Measurements from ENCODE around the gene CAMTA1. TPM values are rescaled to one million over a fixed set of nuclear protein-coding genes. Genes with fewer than 3 reads are reported as not detected.

CAMTA1 gene
- polyA plus RNA-seq, 1 donor (not counting 4 experiments of a cell fraction or from before 2014, with no cell fraction given), result 51.4 TPM

- no peak for FAIRE-seq
- dilution Hi-C loops (cut with MboI; ENCODE audit: extremely low pct_ligation_motif_present, low sequenced_read_pairs), result no loop called here
- peaks cover 5% of the 10 kb centered on the region for H3K4me1 ChIP-seq (ENCODE audit: control insufficient read depth, extremely low read depth, insufficient read depth, low read length)
These were observed 1020.2 kb downstream of the CAMTA1 start for GRCh38 chr1:7805460-7805859.

DNA sequence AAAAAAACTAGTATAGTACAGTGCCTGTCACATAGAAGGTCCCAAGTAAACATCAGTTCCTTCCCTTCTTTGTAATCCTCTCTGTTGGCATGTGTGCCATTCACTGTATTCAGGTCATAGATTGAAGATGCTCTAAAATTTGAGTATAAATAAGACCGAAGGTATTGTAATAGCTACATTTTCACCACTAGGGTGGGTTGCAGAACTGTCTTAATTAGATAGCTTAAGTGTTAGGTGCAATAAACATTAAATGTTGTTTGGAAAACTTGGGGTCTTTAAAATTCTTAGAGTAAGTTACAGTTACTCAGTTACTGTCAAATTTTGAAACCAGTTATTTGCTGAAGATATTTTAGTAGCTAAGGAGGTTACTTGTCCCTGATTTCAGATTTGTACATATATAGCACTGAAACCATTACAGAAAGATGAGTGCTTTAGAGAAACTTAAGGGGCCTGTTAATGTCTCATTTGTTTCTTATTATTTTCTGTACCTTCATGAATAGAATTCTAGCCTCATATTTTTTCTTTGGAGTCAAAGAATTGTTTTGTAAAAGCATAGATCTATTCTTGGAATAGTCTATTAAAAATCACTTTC is 1023.1 kb downstream of the CAMTA1 start:
- Histone ChIP-seq H4K20me1 (ENCODE audit: control insufficient read depth, extremely low read depth, insufficient read depth, low read length) (no peaks in the 10 kb centered on the region), H3K27ac (ENCODE audit: control insufficient read depth, insufficient read depth, low read length) (no peak overlapping the region), H3K9ac (ENCODE audit: control insufficient read depth, extremely low read depth, insufficient read depth, low read length) (no peak overlapping the region), H3K4me3 (ENCODE audit: control insufficient read depth in 2 of 3, extremely low read depth in 1 of 3, insufficient read depth in 2 of 3, low read depth in 1 of 3, low read length in 3 of 3) (no peak overlapping the region), H3K9me3 (ENCODE audit: control insufficient read depth, low read depth, low read length) (no peaks in the 10 kb centered on the region), H3K79me2 (ENCODE audit: control insufficient read depth, insufficient read depth, low read length) (no peaks in the 10 kb centered on the region), H3K36me3 (ENCODE audit: control insufficient read depth in 2 of 2, extremely low read depth in 1 of 2, insufficient read depth in 2 of 2, low read length in 2 of 2) (peaks cover 8 to 10% of the 10 kb centered on the region in 2 experiments), H3K4me2 (ENCODE audit: control insufficient read depth, extremely low read depth, insufficient read depth, low read depth, low read length) (no peak overlapping the region), H3K27me3 (ENCODE audit: control insufficient read depth, extremely low read depth, insufficient read depth, low read length) (no peaks in the 10 kb centered on the region), H2AFZ (ENCODE audit: control insufficient read depth, low read length) (no peak overlapping the region), H3K9me1 (ENCODE audit: control insufficient read depth, extremely low read depth, insufficient read depth, low read length) (no peaks in the 10 kb centered on the region), H3K4me1 (ENCODE audit: control insufficient read depth, extremely low read depth, insufficient read depth, low read length) (peaks cover 5% of the 10 kb centered on the region)
- TF ChIP-seq EZH2 (IDR thresholded peaks at IDR 0.05; ENCODE audit: low read length) (no peak), CTCF (optimal IDR thresholded peaks at IDR 0.05 in 1 of 3, IDR thresholded peaks at IDR 0.05 in 1 of 3, conservative IDR thresholded peaks at IDR 0.05 in 1 of 3; ENCODE audit: extremely low read depth in 1 of 3, insufficient read depth in 2 of 3, low read length in 3 of 3) (peak in 2 of 3 experiments; percentile 16 to 52)
- no peak for DNase-seq (ENCODE audit: low read depth, low spot score)
- FAIRE-seq, result no peak
- dilution Hi-C loops (cut with MboI; ENCODE audit: extremely low pct_ligation_motif_present, low sequenced_read_pairs), result no loop called here

More at GRCh38 chr1:7805460-7805859, 1020.2 kb downstream of the CAMTA1 start:
- H3K9me3 ChIP-seq (ENCODE audit: control insufficient read depth, low read depth, low read length), result no peaks in the 10 kb centered on the region
- no peak overlapping the region for H3K27ac ChIP-seq (ENCODE audit: control insufficient read depth, insufficient read depth, low read length)
- no peaks in the 10 kb centered on the region for H3K79me2 ChIP-seq (ENCODE audit: control insufficient read depth, insufficient read depth, low read length)
- no peaks in the 10 kb centered on the region for H3K27me3 ChIP-seq (ENCODE audit: control insufficient read depth, extremely low read depth, insufficient read depth, low read length)
- no peak overlapping the region for H3K4me3 ChIP-seq (ENCODE audit: control insufficient read depth in 2 of 3, extremely low read depth in 1 of 3, insufficient read depth in 2 of 3, low read depth in 1 of 3, low read length in 3 of 3)
- no peak overlapping the region for H3K4me2 ChIP-seq (ENCODE audit: control insufficient read depth, extremely low read depth, insufficient read depth, low read depth, low read length)
- no peak for TF ChIP-seq CTCF (optimal IDR thresholded peaks at IDR 0.05 in 1 of 3, IDR thresholded peaks at IDR 0.05 in 1 of 3, conservative IDR thresholded peaks at IDR 0.05 in 1 of 3; ENCODE audit: extremely low read depth in 1 of 3, insufficient read depth in 2 of 3, low read length in 3 of 3)
- TF ChIP-seq EZH2 (IDR thresholded peaks at IDR 0.05; ENCODE audit: low read length), result no peak
- H4K20me1 ChIP-seq (ENCODE audit: control insufficient read depth, extremely low read depth, insufficient read depth, low read length), result no peaks in the 10 kb centered on the region
- H3K9me1 ChIP-seq (ENCODE audit: control insufficient read depth, extremely low read depth, insufficient read depth, low read length), result no peaks in the 10 kb centered on the region
- DNase-seq (ENCODE audit: low read depth, low spot score), result no peak
- H2AFZ ChIP-seq (ENCODE audit: control insufficient read depth, low read length), result no peak overlapping the region
- no peak overlapping the region for H3K9ac ChIP-seq (ENCODE audit: control insufficient read depth, extremely low read depth, insufficient read depth, low read length)
- peaks cover 4% of the 10 kb centered on the region in 2 experiments for H3K36me3 ChIP-seq (ENCODE audit: control insufficient read depth in 2 of 2, extremely low read depth in 1 of 2, insufficient read depth in 2 of 2, low read length in 2 of 2)

Measured in keratinocyte (primary cell).